ENCODE data around the gene SLC22A5. TPM values are rescaled to one million over a fixed set of nuclear protein-coding genes. Genes with fewer than 3 reads are reported as not detected.

SLC22A5 gene
- total and polyA plus RNA-seq, 2 experiments from 2014 or later = 14.7 to 20.8 TPM

- Histone ChIP-seq H3K27me3 (no peaks in the 10 kb centered on the region), H3K4me3 (no peak overlapping the region), H3K4me2 (no peak overlapping the region), H2AFZ (no peak overlapping the region), H4K20me1 (ENCODE audit: insufficient read depth, poor library complexity, severe bottlenecking) (no peaks in the 10 kb centered on the region), H3K9me2 (replicated peaks; ENCODE audit: insufficient read depth) (no peaks in the 10 kb centered on the region), H3K9me3 (ENCODE audit: low read depth) (no peaks in the 10 kb centered on the region), H3K36me3 (replicated peaks; ENCODE audit: insufficient read depth, low read depth) (no peaks in the 10 kb centered on the region), H3K4me1 (ENCODE audit: insufficient read depth) (peaks cover 25% of the 10 kb centered on the region), H3K79me2 (no peaks in the 10 kb centered on the region), H3K27ac (no peak overlapping the region)
- TF ChIP-seq EZH2phosphoT487 (IDR thresholded peaks at IDR 0.05; ENCODE audit: low read depth, severe bottlenecking, unreplicated experiment) = no peak
- TF ChIP-seq EZH2 (IDR thresholded peaks at IDR 0.05; ENCODE audit: borderline replicate concordance) = no peak
- TF ChIP-seq, protein P1, sequence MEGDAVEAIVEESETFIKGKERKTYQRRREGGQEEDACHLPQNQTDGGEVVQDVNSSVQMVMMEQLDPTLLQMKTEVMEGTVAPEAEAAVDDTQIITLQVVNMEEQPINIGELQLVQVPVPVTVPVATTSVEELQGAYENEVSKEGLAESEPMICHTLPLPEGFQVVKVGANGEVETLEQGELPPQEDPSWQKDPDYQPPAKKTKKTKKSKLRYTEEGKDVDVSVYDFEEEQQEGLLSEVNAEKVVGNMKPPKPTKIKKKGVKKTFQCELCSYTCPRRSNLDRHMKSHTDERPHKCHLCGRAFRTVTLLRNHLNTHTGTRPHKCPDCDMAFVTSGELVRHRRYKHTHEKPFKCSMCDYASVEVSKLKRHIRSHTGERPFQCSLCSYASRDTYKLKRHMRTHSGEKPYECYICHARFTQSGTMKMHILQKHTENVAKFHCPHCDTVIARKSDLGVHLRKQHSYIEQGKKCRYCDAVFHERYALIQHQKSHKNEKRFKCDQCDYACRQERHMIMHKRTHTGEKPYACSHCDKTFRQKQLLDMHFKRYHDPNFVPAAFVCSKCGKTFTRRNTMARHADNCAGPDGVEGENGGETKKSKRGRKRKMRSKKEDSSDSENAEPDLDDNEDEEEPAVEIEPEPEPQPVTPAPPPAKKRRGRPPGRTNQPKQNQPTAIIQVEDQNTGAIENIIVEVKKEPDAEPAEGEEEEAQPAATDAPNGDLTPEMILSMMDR (IDR thresholded peaks at IDR 0.05; ENCODE audit: poor library complexity) = no peak
- WGBS (ENCODE audit: low lambda C conversion rate, missing lambda C conversion rate) = 96% methylated on average over 8 of the region's 8 CpGs
- DNase-seq (ENCODE audit: low spot score) = no peak
Measured at GRCh38 chr5:132392411-132392810, 22.9 kb downstream of the SLC22A5 start.

GRCh38 chr5:132392978-132393825, 23.7 kb downstream of the SLC22A5 start:
- peaks cover 19% of the 10 kb centered on the region for H3K4me1 ChIP-seq (ENCODE audit: insufficient read depth)
- H3K27me3 ChIP-seq = no peaks in the 10 kb centered on the region
- H3K4me3 ChIP-seq = no peak overlapping the region
- H3K36me3 ChIP-seq (replicated peaks; ENCODE audit: insufficient read depth, low read depth) = no peaks in the 10 kb centered on the region
- no peak overlapping the region for H3K4me2 ChIP-seq
- H2AFZ ChIP-seq = no peak overlapping the region
- TF ChIP-seq, protein P1 (IDR thresholded peaks at IDR 0.05; ENCODE audit: poor library complexity) = no peak
- TF ChIP-seq EZH2phosphoT487 (IDR thresholded peaks at IDR 0.05; ENCODE audit: low read depth, severe bottlenecking, unreplicated experiment) (no peak), EZH2 (IDR thresholded peaks at IDR 0.05; ENCODE audit: borderline replicate concordance) (no peak)
- no peaks in the 10 kb centered on the region for H4K20me1 ChIP-seq (ENCODE audit: insufficient read depth, poor library complexity, severe bottlenecking)
- 93% methylated on average over 6 of the region's 6 CpGs for WGBS (ENCODE audit: low lambda C conversion rate, missing lambda C conversion rate)
- no peaks in the 10 kb centered on the region for H3K9me2 ChIP-seq (replicated peaks; ENCODE audit: insufficient read depth)
- no peak for DNase-seq (ENCODE audit: low spot score)
- no peak overlapping the region for H3K27ac ChIP-seq
- H3K79me2 ChIP-seq = no peaks in the 10 kb centered on the region
- H3K9me3 ChIP-seq (ENCODE audit: low read depth) = no peaks in the 10 kb centered on the region

- DNase-seq (ENCODE audit: low spot score) = no peak
- H4K20me1 ChIP-seq (ENCODE audit: insufficient read depth, poor library complexity, severe bottlenecking) = no peaks in the 10 kb centered on the region
- H3K9me2 ChIP-seq (replicated peaks; ENCODE audit: insufficient read depth) = no peaks in the 10 kb centered on the region
- no peaks in the 10 kb centered on the region for H3K27me3 ChIP-seq
- H3K79me2 ChIP-seq = no peaks in the 10 kb centered on the region
- H3K4me2 ChIP-seq = no peak overlapping the region
- H3K36me3 ChIP-seq (replicated peaks; ENCODE audit: insufficient read depth, low read depth) = no peaks in the 10 kb centered on the region
- no peak overlapping the region for H3K4me3 ChIP-seq
- WGBS (ENCODE audit: low lambda C conversion rate, missing lambda C conversion rate) = 52% methylated on average over 4 of the region's 4 CpGs
- TF ChIP-seq, protein P1 (IDR thresholded peaks at IDR 0.05; ENCODE audit: poor library complexity) = no peak
- TF ChIP-seq EZH2phosphoT487 (IDR thresholded peaks at IDR 0.05; ENCODE audit: low read depth, severe bottlenecking, unreplicated experiment) (no peak), EZH2 (IDR thresholded peaks at IDR 0.05; ENCODE audit: borderline replicate concordance) (no peak)
- no peak overlapping the region for H3K27ac ChIP-seq
- H3K4me1 ChIP-seq (ENCODE audit: insufficient read depth) = peaks cover 7% of the 10 kb centered on the region
- no peak overlapping the region for H2AFZ ChIP-seq
- H3K9me3 ChIP-seq (ENCODE audit: low read depth) = no peaks in the 10 kb centered on the region
Measured at GRCh38 chr5:132394667-132395259, 25.3 kb downstream of the SLC22A5 start.

All from hepatocyte (in vitro differentiated cells).